ENCODE results near the gene SURF2.
A peak's percentile ranks its signal among the peaks of the same experiment; 100 is the strongest.

The SURF2 gene

GRCh38 chr9:133342570-133342969 is 13.8 kb upstream of the SURF2 start:
- Histone ChIP-seq H2AFZ (ENCODE audit: low read length) (no peak overlapping the region), H3K4me3 (ENCODE audit: low read length, poor library complexity, severe bottlenecking) (no peak overlapping the region), H3K79me2 (ENCODE audit: insufficient read depth, low read length) (peaks cover 27% of the 10 kb centered on the region), H3K4me2 (ENCODE audit: low read depth, low read length, poor library complexity, severe bottlenecking) (no peak overlapping the region), H3F3A (ENCODE audit: low read depth) (no peaks in the 10 kb centered on the region), H3K9ac (ENCODE audit: low read depth, low read length, poor library complexity, severe bottlenecking) (peak overlapping the region; percentile 29), H3K4me1 (ENCODE audit: insufficient read depth, low read length, poor library complexity, severe bottlenecking) (peaks cover 24% of the 10 kb centered on the region), H3K27me3 (ENCODE audit: insufficient read depth, low read length, poor library complexity, severe bottlenecking) (no peaks in the 10 kb centered on the region), H3K9me2 (replicated peaks; ENCODE audit: low read depth, low read length) (no peaks in the 10 kb centered on the region), H3K36me3 (ENCODE audit: insufficient read depth, low read length) (peaks cover 24% of the 10 kb centered on the region; the same call in 1 of the 2 replicates), H4K20me1 (ENCODE audit: insufficient read depth, low read length, poor library complexity, severe bottlenecking) (peaks cover 13% of the 10 kb centered on the region), H3K9me3 (ENCODE audit: insufficient read depth, low read depth, low read length) (no peaks in the 10 kb centered on the region)
- peak; percentile 26 for TF ChIP-seq CTCF (conservative IDR thresholded peaks at IDR 0.05; ENCODE audit: low read length)
- TF ChIP-seq EZH2phosphoT487 (IDR thresholded peaks at IDR 0.05; ENCODE audit: borderline replicate concordance) = no peak

GRCh38 chr9:133344071-133344470 is 12.3 kb upstream of the SURF2 start:
- no peak overlapping the region for H3K4me3 ChIP-seq (ENCODE audit: low read length, poor library complexity, severe bottlenecking)

GRCh38 chr9:133344979-133345378 is 11.4 kb upstream of the SURF2 start:
- H3K36me3 ChIP-seq (ENCODE audit: insufficient read depth, low read length) = peaks cover 33% of the 10 kb centered on the region; the same call in 1 of the 2 replicates
- H3K4me1 ChIP-seq (ENCODE audit: insufficient read depth, low read length, poor library complexity, severe bottlenecking) = peaks cover 35% of the 10 kb centered on the region
- no peak overlapping the region for H2AFZ ChIP-seq (ENCODE audit: low read length)
- peak overlapping the region; percentile 16 for H3K9ac ChIP-seq (ENCODE audit: low read depth, low read length, poor library complexity, severe bottlenecking)
- H3K27me3 ChIP-seq (ENCODE audit: insufficient read depth, low read length, poor library complexity, severe bottlenecking) = peaks cover 8% of the 10 kb centered on the region
- no peaks in the 10 kb centered on the region for H3K9me2 ChIP-seq (replicated peaks; ENCODE audit: low read depth, low read length)
- peaks cover 32% of the 10 kb centered on the region for H4K20me1 ChIP-seq (ENCODE audit: insufficient read depth, low read length, poor library complexity, severe bottlenecking)
- H3F3A ChIP-seq (ENCODE audit: low read depth) = no peaks in the 10 kb centered on the region
- H3K4me2 ChIP-seq (ENCODE audit: low read depth, low read length, poor library complexity, severe bottlenecking) = no peak overlapping the region
- no peaks in the 10 kb centered on the region for H3K9me3 ChIP-seq (ENCODE audit: insufficient read depth, low read depth, low read length)
- no peak for TF ChIP-seq EZH2phosphoT487 (IDR thresholded peaks at IDR 0.05; ENCODE audit: borderline replicate concordance)
- no peak for TF ChIP-seq CTCF (conservative IDR thresholded peaks at IDR 0.05; ENCODE audit: low read length)
- peaks cover 48% of the 10 kb centered on the region for H3K79me2 ChIP-seq (ENCODE audit: insufficient read depth, low read length)
- no peak overlapping the region for H3K4me3 ChIP-seq (ENCODE audit: low read length, poor library complexity, severe bottlenecking)

More at GRCh38 chr9:133344071-133344470, 12.3 kb upstream of the SURF2 start:
- Histone ChIP-seq H3K9me3 (ENCODE audit: insufficient read depth, low read depth, low read length) (no peaks in the 10 kb centered on the region), H3K4me1 (ENCODE audit: insufficient read depth, low read length, poor library complexity, severe bottlenecking) (peaks cover 26% of the 10 kb centered on the region), H3K36me3 (ENCODE audit: insufficient read depth, low read length) (peaks cover 24% of the 10 kb centered on the region; the same call in 1 of the 2 replicates), H3K9ac (ENCODE audit: low read depth, low read length, poor library complexity, severe bottlenecking) (no peak overlapping the region), H3K79me2 (ENCODE audit: insufficient read depth, low read length) (peaks cover 39% of the 10 kb centered on the region), H3K9me2 (replicated peaks; ENCODE audit: low read depth, low read length) (no peaks in the 10 kb centered on the region), H3K27me3 (ENCODE audit: insufficient read depth, low read length, poor library complexity, severe bottlenecking) (peaks cover 8% of the 10 kb centered on the region), H4K20me1 (ENCODE audit: insufficient read depth, low read length, poor library complexity, severe bottlenecking) (peaks cover 23% of the 10 kb centered on the region), H3F3A (ENCODE audit: low read depth) (no peaks in the 10 kb centered on the region), H2AFZ (ENCODE audit: low read length) (no peak overlapping the region), H3K4me2 (ENCODE audit: low read depth, low read length, poor library complexity, severe bottlenecking) (no peak overlapping the region)
- TF ChIP-seq EZH2phosphoT487 (IDR thresholded peaks at IDR 0.05; ENCODE audit: borderline replicate concordance) (no peak), CTCF (conservative IDR thresholded peaks at IDR 0.05; ENCODE audit: low read length) (no peak)

Measured in Loucy (cell line).